WTC11 (cell line): ENCODE data around the gene VRTN. TPM values are rescaled to one million over a fixed set of nuclear protein-coding genes. Genes with fewer than 3 reads are reported as not detected.
"Not testable (repeated sequence)": the region's sequence is repeated elsewhere in the genome, so short reads cannot be mapped to it uniquely, and the experiment has no call there.

Source experiments
- ATAC-seq: fragments of 200-7000 bp; cut with Tn5 transposase; 2 replicates; pipeline ENCODE4 v1.10.0; 2021; ENCODE audit warnings: mild to moderate bottlenecking, moderate library complexity
- CTCF ChIA-PET: fragments of 300-600 bp; sonication (Branson Sonifier 250); formaldehyde crosslinking; loops from one replicate; lab custom pipeline; 2021; ENCODE audit warnings: antibody characterized with exemption; lab: Charles Lee
- POLR2A ChIA-PET: fragments of 350-600 bp; sonication (Branson Sonifier 250); formaldehyde crosslinking; loops from one replicate; lab custom pipeline; 2021; ENCODE audit warnings: antibody characterized with exemption; lab: Charles Lee
- DNase-seq: peaks from one replicate; pipeline ENCODE4 v3.0.0; 2021; ENCODE audit warnings: low spot score
- H3K27ac Mint-ChIP-seq: 2 replicates; pipeline ENCODE4 v1.8.0; 2021; ENCODE audit warnings: mixed read lengths
- H3K27me3 Mint-ChIP-seq: 2 replicates; pipeline ENCODE4 v1.8.0; 2021; ENCODE audit warnings: low read depth, mild to moderate bottlenecking, moderate library complexity, mixed read lengths
- H3K36me3 Mint-ChIP-seq: 2 replicates; pipeline ENCODE4 v1.8.0; 2021; ENCODE audit warnings: mixed read lengths
- H3K4me1 Mint-ChIP-seq: 2 replicates; pipeline ENCODE4 v1.8.0; 2022; ENCODE audit warnings: mixed read lengths
- H3K4me3 Mint-ChIP-seq: 2 replicates; pipeline ENCODE4 v1.8.0; 2021; ENCODE audit warnings: mild to moderate bottlenecking, moderate library complexity, mixed read lengths
- H3K9me3 Mint-ChIP-seq: 2 replicates; pipeline ENCODE4 v1.8.0; 2021; ENCODE audit warnings: mixed read lengths
- ARID4B ChIP-seq: sonication (generic); formaldehyde crosslinking; IDR thresholded peaks from 2 replicates; pipeline ENCODE4 v1.8.0; 2023; ENCODE audit warnings: missing genetic modification reagents, mild to moderate bottlenecking, borderline replicate concordance
- ATF2 ChIP-seq: sonication (generic); formaldehyde crosslinking; IDR thresholded peaks from 2 replicates; pipeline ENCODE4 v1.8.1; 2022; ENCODE audit warnings: low read depth, missing genetic modification reagents, borderline replicate concordance
- ELF4 ChIP-seq: sonication (generic); formaldehyde crosslinking; IDR thresholded peaks from 2 replicates; pipeline ENCODE4 v1.8.1; 2022; ENCODE audit warnings: low read depth, mild to moderate bottlenecking, moderate library complexity, missing genetic modification reagents
- ERG ChIP-seq: fragments of 250-450 bp; sonication (Bioruptor Pico); IDR thresholded peaks from 2 replicates; pipeline ENCODE4 v1.8.0; 2021; ENCODE audit warnings: mild to moderate bottlenecking
- FOXJ3 ChIP-seq: sonication (generic); formaldehyde crosslinking; IDR thresholded peaks from 2 replicates; pipeline ENCODE4 v1.9.0; 2021; ENCODE audit warnings: missing genetic modification reagents, mild to moderate bottlenecking, borderline replicate concordance
- GABPB1 ChIP-seq: sonication (generic); formaldehyde crosslinking; IDR thresholded peaks from 2 replicates; pipeline ENCODE4 v1.8.1; 2023; ENCODE audit warnings: mild to moderate bottlenecking, missing genetic modification reagents
- GTF2I ChIP-seq: fragments of 250-450 bp; sonication (Bioruptor Pico); conservative IDR thresholded peaks from 2 replicates; pipeline ENCODE4 v1.4.0; 2021; ENCODE audit warnings: mild to moderate bottlenecking
- JAZF1 ChIP-seq: fragments of 250-450 bp; sonication (Bioruptor Pico); IDR thresholded peaks from 2 replicates; pipeline ENCODE4 v1.9.0; 2021; ENCODE audit warnings: moderate library complexity, mild to moderate bottlenecking, inconsistent platforms
- MYBL2 ChIP-seq: sonication (generic); formaldehyde crosslinking; IDR thresholded peaks from 2 replicates; pipeline ENCODE4 v1.8.1; 2023; ENCODE audit warnings: mild to moderate bottlenecking, moderate library complexity, missing genetic modification reagents
- NFYB ChIP-seq: sonication (generic); formaldehyde crosslinking; conservative IDR thresholded peaks from 2 replicates; pipeline ENCODE4 v1.8.0; 2022; ENCODE audit warnings: low read depth, missing genetic modification reagents
- PRRX2 ChIP-seq: fragments of 250-450 bp; sonication (Bioruptor Pico); IDR thresholded peaks from 2 replicates; pipeline ENCODE4 v1.8.0; 2021; ENCODE audit warnings: mild to moderate bottlenecking
- SMAD3 ChIP-seq: sonication (generic); formaldehyde crosslinking; IDR thresholded peaks from 2 replicates; pipeline ENCODE4 v1.8.0; 2022; ENCODE audit warnings: missing genetic modification reagents, mild to moderate bottlenecking, borderline replicate concordance
- ZBTB43 ChIP-seq: sonication (generic); formaldehyde crosslinking; IDR thresholded peaks from 2 replicates; pipeline ENCODE4 v1.8.1; 2023; ENCODE audit warnings: mild to moderate bottlenecking, missing genetic modification reagents
- ZNF121 ChIP-seq: sonication (generic); formaldehyde crosslinking; IDR thresholded peaks from 2 replicates; pipeline ENCODE4 v1.8.0; 2023; ENCODE audit warnings: missing genetic modification reagents
- ZNF138 ChIP-seq: sonication (generic); formaldehyde crosslinking; conservative IDR thresholded peaks from 2 replicates; pipeline ENCODE4 v1.8.1; 2022; ENCODE audit warnings: mild to moderate bottlenecking, moderate library complexity, missing genetic modification reagents
- ZNF219 ChIP-seq: sonication (generic); formaldehyde crosslinking; IDR thresholded peaks from 2 replicates; pipeline ENCODE4 v1.8.0; 2023; ENCODE audit warnings: missing genetic modification reagents, mild to moderate bottlenecking, borderline replicate concordance
- ZNF263 ChIP-seq: sonication (generic); formaldehyde crosslinking; IDR thresholded peaks from 2 replicates; pipeline ENCODE4 v1.8.1; 2022; ENCODE audit warnings: low read depth, mild to moderate bottlenecking, moderate library complexity, missing genetic modification reagents
- ZNF416 ChIP-seq: fragments of 250-450 bp; sonication (Bioruptor Pico); IDR thresholded peaks from 2 replicates; pipeline ENCODE4 v1.9.0; 2021; ENCODE audit warnings: mild to moderate bottlenecking, inconsistent platforms
- ZNF423 ChIP-seq: fragments of 250-450 bp; sonication (Bioruptor Pico); IDR thresholded peaks from 2 replicates; pipeline ENCODE4 v2.1.2; 2022; ENCODE audit warnings: mild to moderate bottlenecking, moderate library complexity
- total RNA-seq: library from RNA; stranded (reverse); gene quantifications from 3 replicates; pipeline ENCODE4 v1.2.3, GENCODE V29; 2021
- TF ChIP-seq, protein P1 (sequence below): sonication (generic); formaldehyde crosslinking; IDR thresholded peaks from 2 replicates; pipeline ENCODE4 v1.8.0; 2022; ENCODE audit warnings: missing genetic modification reagents

VRTN gene
- total RNA-seq, 1 experiment from 2014 or later = 106 TPM

GRCh38 chr14:74326369-74327152 is 21.7 kb upstream of the VRTN start (continued):
- peak; percentile 95 for TF ChIP-seq ZNF423 (CRISPR knock-in tag)
- TF ChIP-seq ZNF138 (CRISPR knock-in tag) = no peak
- no peak for TF ChIP-seq GABPB1 (CRISPR knock-in tag)
- TF ChIP-seq GTF2I (CRISPR knock-in tag) = no peak
- TF ChIP-seq FOXJ3 (CRISPR knock-in tag) = no peak
- TF ChIP-seq ERG (CRISPR knock-in tag) = no peak
- no peak for TF ChIP-seq ELF4 (CRISPR knock-in tag)
- no peak for TF ChIP-seq JAZF1 (CRISPR knock-in tag)
- TF ChIP-seq ZNF263 (CRISPR knock-in tag) = no peak
- no peak for TF ChIP-seq PRRX2
- no peak; the same call in 1 of the 2 replicates for TF ChIP-seq ARID4B (CRISPR knock-in tag)
- TF ChIP-seq, protein P1, sequence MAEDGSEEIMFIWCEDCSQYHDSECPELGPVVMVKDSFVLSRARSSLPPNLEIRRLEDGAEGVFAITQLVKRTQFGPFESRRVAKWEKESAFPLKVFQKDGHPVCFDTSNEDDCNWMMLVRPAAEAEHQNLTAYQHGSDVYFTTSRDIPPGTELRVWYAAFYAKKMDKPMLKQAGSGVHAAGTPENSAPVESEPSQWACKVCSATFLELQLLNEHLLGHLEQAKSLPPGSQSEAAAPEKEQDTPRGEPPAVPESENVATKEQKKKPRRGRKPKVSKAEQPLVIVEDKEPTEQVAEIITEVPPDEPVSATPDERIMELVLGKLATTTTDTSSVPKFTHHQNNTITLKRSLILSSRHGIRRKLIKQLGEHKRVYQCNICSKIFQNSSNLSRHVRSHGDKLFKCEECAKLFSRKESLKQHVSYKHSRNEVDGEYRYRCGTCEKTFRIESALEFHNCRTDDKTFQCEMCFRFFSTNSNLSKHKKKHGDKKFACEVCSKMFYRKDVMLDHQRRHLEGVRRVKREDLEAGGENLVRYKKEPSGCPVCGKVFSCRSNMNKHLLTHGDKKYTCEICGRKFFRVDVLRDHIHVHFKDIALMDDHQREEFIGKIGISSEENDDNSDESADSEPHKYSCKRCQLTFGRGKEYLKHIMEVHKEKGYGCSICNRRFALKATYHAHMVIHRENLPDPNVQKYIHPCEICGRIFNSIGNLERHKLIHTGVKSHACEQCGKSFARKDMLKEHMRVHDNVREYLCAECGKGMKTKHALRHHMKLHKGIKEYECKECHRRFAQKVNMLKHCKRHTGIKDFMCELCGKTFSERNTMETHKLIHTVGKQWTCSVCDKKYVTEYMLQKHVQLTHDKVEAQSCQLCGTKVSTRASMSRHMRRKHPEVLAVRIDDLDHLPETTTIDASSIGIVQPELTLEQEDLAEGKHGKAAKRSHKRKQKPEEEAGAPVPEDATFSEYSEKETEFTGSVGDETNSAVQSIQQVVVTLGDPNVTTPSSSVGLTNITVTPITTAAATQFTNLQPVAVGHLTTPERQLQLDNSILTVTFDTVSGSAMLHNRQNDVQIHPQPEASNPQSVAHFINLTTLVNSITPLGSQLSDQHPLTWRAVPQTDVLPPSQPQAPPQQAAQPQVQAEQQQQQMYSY (CRISPR knock-in tag) = no peak
- peak; percentile 69; the same call in 1 of the 2 replicates for TF ChIP-seq SMAD3 (CRISPR knock-in tag)
- TF ChIP-seq ZNF219 (CRISPR knock-in tag) = no peak
- TF ChIP-seq ZNF121 (CRISPR knock-in tag) = no peak
- TF ChIP-seq ATF2 (CRISPR knock-in tag) = no peak
- TF ChIP-seq MYBL2 (CRISPR knock-in tag) = no peak
- 0 out of 2 replicates have a peak, but pooled peaks have one; percentile 6 for TF ChIP-seq ZBTB43
- TF ChIP-seq ZNF416 = no peak
- no peak for TF ChIP-seq NFYB (CRISPR knock-in tag)

- Mint-ChIP-seq H3K27ac (peak overlapping the region; percentile 80), H3K4me1 (peaks cover 44% of the 10 kb centered on the region)
- ChIA-PET POLR2A (interaction anchor here (0.7 kb wide), 1 partner anchor 1861 kb away, joined by 3 read pairs; no protein-coding TSS in a partner anchor), CTCF (interaction anchor here (0.6 to 1.0 kb wide), 3 partner anchors 10 to 35 kb away, joined by 3 to 4 read pairs (median 4); partner anchors contain the start of gene ABCD4)
- H3K27me3 Mint-ChIP-seq, ATAC-seq, H3K36me3 Mint-ChIP-seq, H3K4me3 Mint-ChIP-seq, H3K9me3 Mint-ChIP-seq, DNase-seq: not testable (repeated sequence)
These were observed 18.2 kb upstream of the VRTN start for GRCh38 chr14:74329950-74330552.
